AG10803 (cell line): Measurements from ENCODE around the gene UBE2O.
"Not testable (repeated sequence)": the region's sequence is repeated elsewhere in the genome, so short reads cannot be mapped to it uniquely, and the experiment has no call there.

Experiments used
- DNase-seq: peaks from one replicate; pipeline ENCODE4 v3.0.0; 2010; ENCODE audit warnings: low read depth
- H3K4me3 ChIP-seq: 2 replicates; pipeline ENCODE4 v1.5.1; 2011; ENCODE audit warnings: mild to moderate bottlenecking, low read length, control low read depth
- TF ChIP-seq, protein P1 (sequence below): conservative IDR thresholded peaks from 2 replicates; pipeline ENCODE4 v1.5.1; 2011; ENCODE audit warnings: mild to moderate bottlenecking, low read length, control low read depth, inconsistent platforms

Gene UBE2O

DNA sequence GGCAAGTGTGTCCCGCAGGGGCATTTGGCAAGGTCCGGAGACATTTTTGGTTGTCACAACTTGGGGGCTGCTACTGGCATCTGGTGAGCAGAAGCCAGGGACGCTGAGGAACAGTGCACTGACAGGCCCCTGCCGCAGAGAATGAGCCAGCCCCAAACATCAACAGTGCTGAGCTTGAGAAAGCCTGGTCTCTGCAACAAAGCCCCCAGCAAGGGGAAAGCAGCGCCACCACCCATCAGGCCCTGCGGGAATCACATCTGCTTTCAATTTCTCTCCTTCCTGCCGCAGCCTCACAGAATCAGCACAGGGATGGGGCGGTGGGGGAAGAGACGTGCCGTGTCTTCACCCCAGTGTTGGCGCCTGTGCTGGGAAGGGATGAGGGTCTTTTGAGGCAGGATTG is 84.4 kb downstream of the UBE2O start:
- TF ChIP-seq, protein P1, sequence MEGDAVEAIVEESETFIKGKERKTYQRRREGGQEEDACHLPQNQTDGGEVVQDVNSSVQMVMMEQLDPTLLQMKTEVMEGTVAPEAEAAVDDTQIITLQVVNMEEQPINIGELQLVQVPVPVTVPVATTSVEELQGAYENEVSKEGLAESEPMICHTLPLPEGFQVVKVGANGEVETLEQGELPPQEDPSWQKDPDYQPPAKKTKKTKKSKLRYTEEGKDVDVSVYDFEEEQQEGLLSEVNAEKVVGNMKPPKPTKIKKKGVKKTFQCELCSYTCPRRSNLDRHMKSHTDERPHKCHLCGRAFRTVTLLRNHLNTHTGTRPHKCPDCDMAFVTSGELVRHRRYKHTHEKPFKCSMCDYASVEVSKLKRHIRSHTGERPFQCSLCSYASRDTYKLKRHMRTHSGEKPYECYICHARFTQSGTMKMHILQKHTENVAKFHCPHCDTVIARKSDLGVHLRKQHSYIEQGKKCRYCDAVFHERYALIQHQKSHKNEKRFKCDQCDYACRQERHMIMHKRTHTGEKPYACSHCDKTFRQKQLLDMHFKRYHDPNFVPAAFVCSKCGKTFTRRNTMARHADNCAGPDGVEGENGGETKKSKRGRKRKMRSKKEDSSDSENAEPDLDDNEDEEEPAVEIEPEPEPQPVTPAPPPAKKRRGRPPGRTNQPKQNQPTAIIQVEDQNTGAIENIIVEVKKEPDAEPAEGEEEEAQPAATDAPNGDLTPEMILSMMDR: no peak
- DNase-seq: peak; percentile 62
- H3K4me3 ChIP-seq: no peak overlapping the region

DNA sequence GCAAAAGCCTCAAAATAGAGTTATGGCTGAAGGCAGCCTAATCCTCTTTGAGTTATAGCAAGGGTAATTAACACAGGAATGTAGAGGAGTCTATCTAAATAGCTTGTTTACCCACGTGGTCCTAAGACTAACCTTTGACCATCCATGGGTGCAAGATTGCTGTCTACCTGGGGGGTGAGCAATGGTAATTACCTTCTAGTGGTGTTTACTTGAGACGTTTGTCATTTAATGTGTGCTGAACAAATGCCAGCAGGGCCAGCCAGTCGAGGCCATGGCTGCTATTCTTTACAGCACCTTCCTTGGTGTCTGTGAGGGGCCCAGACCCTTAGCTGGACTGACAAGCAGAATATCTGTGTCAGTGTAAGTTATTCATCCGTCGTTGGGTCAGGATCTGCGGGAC is 85.3 kb downstream of the UBE2O start:
- no peak overlapping the region for H3K4me3 ChIP-seq
- DNase-seq: no peak
- TF ChIP-seq, protein P1: no peak

DNA sequence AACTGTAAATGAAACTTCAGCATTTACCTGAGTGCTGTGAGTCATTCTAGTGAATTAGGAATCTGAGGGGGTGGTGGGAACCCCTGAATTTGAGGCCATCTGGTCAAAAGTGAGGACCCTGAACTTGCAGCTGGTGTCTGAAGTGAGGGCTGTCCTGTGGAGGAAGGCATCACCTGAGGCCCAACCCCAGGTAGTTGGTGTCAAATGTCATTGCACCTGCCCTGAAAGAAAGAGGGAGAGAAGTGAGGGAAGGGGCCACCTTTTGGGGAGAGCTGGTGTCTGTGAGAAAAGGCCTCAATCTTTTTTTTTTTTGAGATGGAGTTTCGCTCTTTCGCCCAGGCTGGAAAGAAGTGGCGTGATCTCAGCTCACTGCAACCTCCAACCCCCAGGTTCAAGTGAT is 86.7 kb downstream of the UBE2O start:
- TF ChIP-seq, protein P1: no peak
- no peak overlapping the region for H3K4me3 ChIP-seq
- no peak for DNase-seq

DNA sequence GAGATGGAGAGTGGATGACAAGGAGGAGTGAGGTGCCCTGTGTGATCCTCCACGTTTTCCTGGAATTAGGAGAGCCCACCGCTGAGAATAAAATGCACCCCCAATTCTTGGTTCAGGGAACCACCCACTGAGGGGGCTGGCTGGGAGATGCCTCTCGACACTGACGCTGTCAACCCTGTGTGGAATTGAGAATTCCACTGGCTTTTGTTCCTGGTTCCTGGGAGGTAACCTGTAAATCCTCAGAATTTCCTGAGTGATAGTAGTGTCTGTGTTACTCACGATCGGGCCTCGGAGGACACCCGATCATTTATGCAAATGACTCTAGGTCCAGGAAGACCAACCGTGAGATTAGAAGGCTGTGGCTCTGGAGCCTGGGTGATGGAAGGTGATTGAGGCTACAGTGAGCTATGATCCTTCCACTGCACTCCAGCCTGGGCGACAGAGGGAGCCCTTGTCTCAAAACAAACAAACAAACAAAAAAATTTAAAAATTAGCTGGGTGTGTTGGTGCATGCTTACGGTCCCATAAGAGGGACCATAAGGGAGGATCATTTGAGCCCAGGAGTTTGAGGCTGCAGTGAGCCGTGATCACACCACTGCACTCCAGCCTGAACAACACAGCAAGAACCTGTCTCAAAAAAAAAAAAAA is 87.6 kb downstream of the UBE2O start:
- H3K4me3 ChIP-seq: no peak overlapping the region
- peak; percentile 49 for DNase-seq
- TF ChIP-seq, protein P1: peak; percentile 52

DNA sequence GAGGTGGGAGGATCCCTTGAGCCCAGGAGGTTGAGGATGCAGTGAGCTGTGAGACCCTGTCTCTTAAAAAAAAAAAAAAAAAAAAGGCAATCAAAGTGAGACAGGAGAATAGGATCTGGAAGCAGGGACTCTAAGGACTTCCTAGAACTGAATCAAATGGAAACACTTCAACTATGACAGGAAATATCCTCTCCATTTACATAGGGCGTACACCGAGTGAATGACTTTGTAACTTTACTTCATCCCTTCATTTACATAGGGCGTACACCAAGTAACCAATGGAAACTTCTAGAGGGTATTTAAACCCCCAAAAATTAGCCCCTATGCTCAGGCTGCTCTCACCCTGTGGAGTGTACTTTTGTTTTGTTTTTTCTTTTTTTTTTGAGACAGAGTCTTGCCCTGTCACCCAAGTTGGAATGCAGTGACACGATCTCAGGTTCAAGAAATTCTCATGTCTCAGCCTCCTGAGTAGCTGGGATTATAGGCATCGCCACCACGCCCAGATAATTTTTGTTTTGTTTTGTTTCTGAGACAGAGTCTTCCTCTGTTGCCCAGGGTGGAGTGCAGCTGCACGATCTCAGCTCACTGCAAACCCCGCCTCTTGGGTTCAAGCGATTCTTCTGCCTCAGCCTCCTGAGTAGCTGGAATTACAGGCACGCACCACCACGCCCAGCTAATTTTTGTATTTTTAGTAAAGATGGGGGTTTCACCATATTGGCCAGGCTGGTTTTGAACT is 89.7 kb downstream of the UBE2O start:
- no peak for DNase-seq
- H3K4me3 ChIP-seq: no peak overlapping the region
- TF ChIP-seq, protein P1: no peak

DNA sequence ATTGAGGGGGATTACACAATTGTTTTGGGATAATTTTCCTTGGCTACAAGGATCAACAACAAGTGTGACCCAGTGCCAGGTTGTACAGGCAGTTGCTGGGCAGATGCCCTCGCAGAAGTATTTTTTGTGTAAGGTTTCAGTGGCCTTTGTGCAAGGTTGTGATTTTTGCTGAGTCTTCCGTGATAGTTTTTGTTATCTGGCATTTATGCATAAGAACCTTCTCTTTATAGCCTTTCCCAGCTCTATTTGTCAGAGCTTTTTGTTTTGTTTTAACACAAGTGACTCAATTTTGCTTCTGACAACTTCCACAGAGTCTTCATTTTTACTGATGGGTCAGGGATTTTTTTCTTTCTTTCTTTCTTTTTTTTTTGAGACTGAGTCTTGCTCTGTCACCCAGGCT is 92.5 kb downstream of the UBE2O start:
- H3K4me3 ChIP-seq: no peak overlapping the region
- TF ChIP-seq, protein P1: no peak
- DNase-seq: no peak

DNA sequence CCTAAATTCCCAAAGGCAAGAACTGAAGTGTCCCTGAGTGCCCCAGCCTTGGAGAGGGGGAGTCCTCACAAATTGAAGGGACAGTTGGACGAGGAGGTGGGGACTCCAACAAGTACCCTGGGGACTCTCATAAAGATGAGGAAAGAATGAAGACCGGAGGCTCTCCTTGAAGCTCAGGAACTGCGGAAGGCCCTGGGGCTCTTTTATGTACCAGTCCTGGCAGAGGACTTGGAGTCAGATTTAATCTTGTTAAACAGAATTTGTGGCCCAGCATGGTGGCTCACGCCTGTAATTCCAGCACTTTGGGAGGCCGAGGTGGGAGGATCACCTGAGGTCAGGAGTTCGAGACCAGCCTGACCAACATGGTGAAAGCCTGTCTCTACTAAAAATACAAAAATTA is 93.2 kb downstream of the UBE2O start:
- not testable (repeated sequence) for DNase-seq, H3K4me3 ChIP-seq
